Stomach (tissue), 4 donors: ENCODE results near the gene EFR3B.

ENCODE experiments used
- EP300 ChIP-seq: sonication (generic); formaldehyde crosslinking; IDR thresholded peaks from one replicate; pipeline ENCODE4 v1.6.1; 2017; ENCODE audit warnings: antibody characterized with exemption
- POLR2A ChIP-seq, 4 donors: fragments of 450-650 bp; IDR thresholded peaks; one replicate each; pipeline ENCODE4 v1.6.1; 2016; ENCODE audit warnings: antibody characterized with exemption in 4 of 4, control low read depth in 2 of 4, mild to moderate bottlenecking in 1 of 4, moderate library complexity in 1 of 4
- POLR2AphosphoS5 ChIP-seq, 3 donors: sonication (generic); formaldehyde crosslinking; IDR thresholded peaks; one replicate each; pipeline ENCODE4 v1.6.1; 2016; ENCODE audit warnings: antibody characterized with exemption in 3 of 3
- TF ChIP-seq, protein P1 (sequence below), 7 experiments: fragments of 450-650 bp in 4 of 7; fragments of 200-600 bp in 3 of 7; sonication (generic) in 3 of 7; IDR thresholded peaks; one replicate each; pipeline ENCODE4 v1.5.1; 2016 to 2019; ENCODE audit warnings: antibody characterized with exemption in 7 of 7, control low read depth in 2 of 7, mild to moderate bottlenecking in 1 of 7

DNA sequence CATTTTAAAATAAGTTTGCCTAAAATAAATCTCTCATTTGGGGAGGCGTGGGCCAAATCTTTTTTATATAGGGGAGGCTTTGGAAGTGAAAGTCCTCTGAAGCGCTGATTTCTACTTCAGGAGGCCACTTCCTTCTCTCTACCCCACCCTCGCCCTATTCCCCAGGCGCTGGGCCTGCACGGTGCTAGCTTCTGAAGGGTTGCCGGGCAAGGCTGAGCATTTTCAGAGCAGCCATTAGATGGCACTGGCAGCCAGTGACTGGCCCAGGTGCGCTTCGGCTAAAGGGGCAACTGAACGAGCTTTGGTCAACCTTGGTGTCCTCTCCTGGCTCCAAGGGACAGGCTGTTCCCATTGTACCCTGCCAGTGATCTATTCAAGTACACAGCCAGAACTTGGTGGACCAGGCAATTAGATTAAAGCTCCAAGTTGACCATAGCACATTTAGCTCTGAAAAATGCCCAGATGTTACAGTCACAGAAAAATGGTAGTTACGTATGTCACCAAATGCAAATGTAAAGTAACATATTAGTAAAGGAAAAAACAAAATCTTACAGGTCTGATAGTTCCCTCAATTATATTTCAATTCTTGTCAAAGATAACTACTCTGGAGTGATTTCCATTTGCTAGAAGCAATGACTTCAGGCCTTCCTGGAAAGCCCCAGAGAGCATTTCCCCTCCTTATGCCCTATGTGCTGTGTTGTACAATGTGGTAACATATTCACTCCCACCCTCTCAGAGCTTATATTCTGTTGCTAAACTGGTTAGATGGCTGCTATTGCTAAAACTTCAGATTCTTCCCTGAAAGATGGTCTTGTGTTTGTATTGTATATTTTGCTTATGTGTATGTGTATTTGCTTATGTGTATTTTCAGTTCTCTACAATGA is 124.4 kb downstream of the EFR3B start:
- TF ChIP-seq, protein P1, sequence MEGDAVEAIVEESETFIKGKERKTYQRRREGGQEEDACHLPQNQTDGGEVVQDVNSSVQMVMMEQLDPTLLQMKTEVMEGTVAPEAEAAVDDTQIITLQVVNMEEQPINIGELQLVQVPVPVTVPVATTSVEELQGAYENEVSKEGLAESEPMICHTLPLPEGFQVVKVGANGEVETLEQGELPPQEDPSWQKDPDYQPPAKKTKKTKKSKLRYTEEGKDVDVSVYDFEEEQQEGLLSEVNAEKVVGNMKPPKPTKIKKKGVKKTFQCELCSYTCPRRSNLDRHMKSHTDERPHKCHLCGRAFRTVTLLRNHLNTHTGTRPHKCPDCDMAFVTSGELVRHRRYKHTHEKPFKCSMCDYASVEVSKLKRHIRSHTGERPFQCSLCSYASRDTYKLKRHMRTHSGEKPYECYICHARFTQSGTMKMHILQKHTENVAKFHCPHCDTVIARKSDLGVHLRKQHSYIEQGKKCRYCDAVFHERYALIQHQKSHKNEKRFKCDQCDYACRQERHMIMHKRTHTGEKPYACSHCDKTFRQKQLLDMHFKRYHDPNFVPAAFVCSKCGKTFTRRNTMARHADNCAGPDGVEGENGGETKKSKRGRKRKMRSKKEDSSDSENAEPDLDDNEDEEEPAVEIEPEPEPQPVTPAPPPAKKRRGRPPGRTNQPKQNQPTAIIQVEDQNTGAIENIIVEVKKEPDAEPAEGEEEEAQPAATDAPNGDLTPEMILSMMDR (IDR thresholded peaks at IDR 0.05), result no peak
- no peak for TF ChIP-seq POLR2A (IDR thresholded peaks at IDR 0.05)
- no peak for TF ChIP-seq EP300
- no peak for TF ChIP-seq POLR2AphosphoS5 (IDR thresholded peaks at IDR 0.05)
